Ishikawa (cell line): ENCODE data around the gene KDM2B.

Source experiments
- CREB1 ChIP-seq: IDR thresholded peaks from 2 replicates; pipeline ENCODE4 v1.6.1; 2012; ENCODE audit warnings: low read depth
- EGR1 ChIP-seq: IDR thresholded peaks from 2 replicates; pipeline ENCODE4 v1.6.1; 2012
- EP300 ChIP-seq: IDR thresholded peaks from 2 replicates; pipeline ENCODE4 v1.6.1; 2012; ENCODE audit warnings: borderline replicate concordance
- FOXM1 ChIP-seq: IDR thresholded peaks from 2 replicates; pipeline ENCODE4 v1.6.1; 2012; ENCODE audit warnings: low read depth, borderline replicate concordance
- RAD21 ChIP-seq: IDR thresholded peaks from 2 replicates; pipeline ENCODE4 v1.6.1; 2012; ENCODE audit warnings: low read depth
- REST ChIP-seq: IDR thresholded peaks from 2 replicates; pipeline ENCODE4 v1.6.1; 2012; ENCODE audit warnings: low read depth, mild to moderate bottlenecking
- TAF1 ChIP-seq: IDR thresholded peaks from 2 replicates; pipeline ENCODE4 v1.6.1; 2012; ENCODE audit warnings: low read depth, mild to moderate bottlenecking
- YY1 ChIP-seq: IDR thresholded peaks from 2 replicates; pipeline ENCODE4 v1.6.1; 2012; ENCODE audit warnings: low read depth
- ZBTB7A ChIP-seq: IDR thresholded peaks from 2 replicates; pipeline ENCODE4 v1.6.1; 2012; ENCODE audit warnings: low read depth

GRCh38 chr12:121423253-121423652 is 157.6 kb downstream of the KDM2B start:
- TF ChIP-seq RAD21 (no peak), CREB1 (no peak), EP300 (no peak), REST (no peak), EGR1 (no peak), FOXM1 (no peak), ZBTB7A (no peak), TAF1 (no peak), YY1 (no peak)
